GM21423 (cell line): ENCODE measurements around the gene MYO3B.

Experiments
- ATAC-seq: cut with Tn5 transposase; IDR thresholded peaks from one replicate; pipeline ENCODE4 v1.9.1; 2021; ENCODE audit warnings: mild to moderate bottlenecking, moderate library complexity; ENCODE audit not compliant: unreplicated experiment

MYO3B gene

DNA sequence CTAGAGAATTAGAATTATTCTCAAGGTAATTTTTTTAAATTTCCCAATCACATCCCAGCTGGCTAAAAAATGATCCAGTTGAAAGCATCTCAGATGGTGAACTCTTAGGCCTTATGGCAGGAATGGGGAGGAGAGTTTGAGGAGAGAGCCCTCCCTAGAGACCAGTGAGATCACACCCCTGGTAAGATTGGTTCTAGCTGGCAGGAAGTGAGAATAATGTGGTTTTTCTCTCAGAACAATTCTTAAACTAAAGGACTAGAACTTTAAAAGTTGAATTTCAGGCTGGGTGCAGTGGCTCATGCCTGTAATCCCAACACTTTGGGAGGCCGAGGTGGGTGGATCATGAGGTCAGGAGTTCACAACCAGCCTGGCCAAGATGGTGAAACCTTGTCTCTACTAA is 120.2 kb downstream of the MYO3B start:
- ATAC-seq = no peak

DNA sequence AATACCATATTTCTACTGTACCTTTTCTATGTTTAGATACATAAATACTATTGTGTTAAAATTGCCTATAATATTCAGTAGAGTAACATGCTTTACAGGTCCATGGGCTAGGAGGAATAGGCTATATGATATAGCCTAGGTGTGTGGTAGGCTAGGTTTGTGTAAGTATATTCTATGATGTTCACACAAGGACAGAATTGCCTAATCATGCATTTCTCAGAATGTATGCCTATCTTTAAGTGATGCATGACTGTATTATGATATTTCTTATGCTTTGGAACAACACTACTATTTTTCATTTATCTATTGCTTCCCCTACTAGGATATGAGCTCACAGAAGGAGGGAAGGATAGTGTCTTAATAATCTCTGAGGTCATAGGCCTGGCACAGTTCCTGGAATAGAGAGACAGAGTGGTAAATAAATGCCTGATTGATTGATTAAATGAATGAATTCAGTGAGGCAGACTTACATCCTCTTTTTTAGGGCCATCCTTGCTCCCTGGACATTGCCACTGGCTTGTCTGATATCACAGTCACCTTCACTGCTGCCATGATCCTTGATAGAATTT is 121.0 kb downstream of the MYO3B start:
- ATAC-seq = no peak

DNA sequence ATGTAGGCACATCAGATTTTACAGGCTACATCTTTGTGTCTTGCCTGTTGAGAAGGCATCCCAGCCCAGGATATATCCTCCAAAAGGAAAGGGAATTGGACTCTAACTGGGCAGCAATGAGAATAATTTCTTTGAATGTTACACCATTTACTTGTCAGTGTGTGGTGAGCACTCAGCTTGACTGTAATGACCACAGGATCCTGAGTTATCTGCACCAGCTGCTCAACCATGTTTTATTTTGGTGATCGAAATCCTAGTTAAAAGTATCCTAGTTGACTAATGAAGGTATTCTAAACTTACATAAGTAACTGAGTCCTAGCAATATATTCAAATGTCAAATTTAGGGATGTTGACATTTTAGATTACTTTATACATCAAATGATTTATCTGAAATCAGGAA is 123.0 kb downstream of the MYO3B start:
- no peak for ATAC-seq

GRCh38 chr2:170301626-170302025 is 123.7 kb downstream of the MYO3B start:
- ATAC-seq = no peak

- ATAC-seq = no peak
Observed at GRCh38 chr2:170305711-170306110, 127.8 kb downstream of the MYO3B start.

GRCh38 chr2:170306293-170306873 is 128.4 kb downstream of the MYO3B start:
- no peak for ATAC-seq

DNA sequence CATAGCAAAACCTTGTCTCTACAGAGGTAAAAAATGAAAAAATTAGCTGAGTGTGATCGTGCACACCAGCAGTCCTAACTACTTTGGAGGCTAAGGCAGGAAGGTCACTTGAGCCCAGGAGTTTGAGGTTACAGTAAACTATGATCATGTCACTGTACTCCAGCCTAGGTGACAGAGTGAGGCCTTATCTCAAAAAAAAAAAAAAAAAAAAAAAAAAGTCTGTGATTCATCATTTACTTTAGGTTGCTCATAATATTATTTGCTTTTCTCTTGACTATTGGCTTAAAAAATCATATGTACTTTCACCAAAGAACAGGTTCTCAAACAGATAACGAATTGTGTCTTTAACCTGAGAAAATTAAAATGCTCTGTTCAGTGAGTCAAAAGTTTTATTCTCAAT is 129.1 kb downstream of the MYO3B start:
- ATAC-seq = no peak

DNA sequence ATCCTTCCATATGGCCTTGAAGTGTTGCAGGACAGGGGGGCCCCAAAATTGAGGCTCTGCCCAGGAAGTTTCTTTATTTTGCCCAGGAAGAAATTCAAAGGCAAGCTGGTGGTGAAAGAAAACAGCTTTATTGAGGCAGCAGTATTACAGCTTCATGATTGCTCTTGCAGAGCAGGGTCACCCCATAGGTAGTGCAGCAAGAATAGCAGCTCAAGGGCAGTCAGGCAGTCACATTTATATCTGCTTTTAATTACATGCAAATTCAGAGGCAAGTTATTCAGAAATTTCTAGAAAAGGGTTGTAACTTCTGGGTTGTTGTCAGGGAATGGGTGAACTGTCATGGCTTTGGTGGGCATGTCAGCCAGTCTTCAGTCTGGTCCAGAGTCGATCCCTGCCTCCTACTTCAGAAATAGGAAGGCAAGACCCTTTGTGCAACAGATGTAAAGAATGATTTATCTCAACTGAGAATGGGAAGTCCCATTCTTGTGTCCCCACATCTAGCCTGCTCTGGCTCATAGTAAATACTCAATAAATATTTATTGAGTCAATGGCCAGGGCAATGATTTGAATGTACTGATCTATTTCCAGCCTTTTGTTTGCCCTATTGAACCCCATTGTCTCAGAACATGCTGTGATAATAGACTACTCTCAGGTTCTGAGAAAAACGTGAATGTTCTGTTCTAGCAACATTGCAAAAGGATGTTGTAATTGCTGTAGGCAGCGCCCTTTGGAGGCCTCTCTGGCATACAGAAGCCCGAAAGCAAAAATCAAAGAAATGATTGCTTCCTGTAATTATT is 129.8 kb downstream of the MYO3B start:
- no peak for ATAC-seq

GRCh38 chr2:170310876-170311502 is 133.0 kb downstream of the MYO3B start:
- no peak for ATAC-seq

GRCh38 chr2:170313347-170313991 is 135.5 kb downstream of the MYO3B start:
- ATAC-seq = no peak

DNA sequence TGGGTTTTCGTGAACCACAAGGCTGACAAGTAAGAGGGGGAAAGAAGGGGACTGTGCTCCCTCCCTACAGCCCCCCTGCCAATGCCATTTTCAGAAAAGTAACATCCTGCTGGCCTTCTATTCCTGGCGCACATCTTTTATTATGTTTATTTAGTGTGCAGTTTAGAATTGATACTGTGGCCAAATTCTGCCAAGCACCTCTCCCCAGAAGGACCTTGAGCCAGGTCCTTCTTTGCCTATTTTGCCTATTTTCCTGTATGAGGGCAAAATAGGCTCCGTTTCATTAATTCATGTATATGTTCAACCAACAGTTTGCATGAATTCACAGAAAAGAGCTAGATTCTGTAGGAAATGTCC is 136.0 kb downstream of the MYO3B start:
- ATAC-seq = no peak

GRCh38 chr2:170314744-170315447 is 136.9 kb downstream of the MYO3B start:
- ATAC-seq = no peak

- no peak for ATAC-seq
Observed at GRCh38 chr2:170320948-170321347, 143.0 kb downstream of the MYO3B start.

GRCh38 chr2:170321526-170321925 is 143.6 kb downstream of the MYO3B start:
- no peak for ATAC-seq

DNA sequence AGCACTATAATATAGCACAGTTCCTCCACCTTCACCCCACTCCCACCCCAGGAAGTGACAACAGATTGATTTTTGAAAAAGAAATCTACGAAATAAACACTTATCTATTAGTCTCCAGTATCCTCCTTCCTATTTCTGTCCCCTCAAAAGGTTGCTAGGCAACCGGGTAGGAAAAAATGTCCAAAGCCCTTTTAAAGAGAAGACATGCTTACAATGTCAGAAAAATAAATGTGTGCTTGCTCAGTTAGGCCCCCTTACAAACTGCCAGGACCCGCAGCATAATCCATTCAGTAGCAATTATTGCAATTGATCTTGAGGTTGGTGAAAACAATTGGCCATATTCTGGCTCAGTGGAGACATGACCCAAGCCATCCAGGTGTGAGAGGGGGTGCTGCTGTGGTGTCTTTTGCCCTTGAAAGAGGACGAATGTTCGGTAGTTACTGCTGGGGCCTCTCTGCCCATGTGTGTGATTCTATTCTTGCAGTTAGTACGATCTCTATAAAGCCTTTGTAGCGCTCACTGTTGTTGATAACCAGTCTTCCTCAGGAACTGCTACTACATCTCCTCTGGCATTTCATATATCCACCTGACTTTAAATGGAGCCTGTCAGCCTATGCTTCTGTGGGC is 144.3 kb downstream of the MYO3B start:
- no peak for ATAC-seq

GRCh38 chr2:170323743-170324142 is 145.8 kb downstream of the MYO3B start:
- ATAC-seq = no peak

DNA sequence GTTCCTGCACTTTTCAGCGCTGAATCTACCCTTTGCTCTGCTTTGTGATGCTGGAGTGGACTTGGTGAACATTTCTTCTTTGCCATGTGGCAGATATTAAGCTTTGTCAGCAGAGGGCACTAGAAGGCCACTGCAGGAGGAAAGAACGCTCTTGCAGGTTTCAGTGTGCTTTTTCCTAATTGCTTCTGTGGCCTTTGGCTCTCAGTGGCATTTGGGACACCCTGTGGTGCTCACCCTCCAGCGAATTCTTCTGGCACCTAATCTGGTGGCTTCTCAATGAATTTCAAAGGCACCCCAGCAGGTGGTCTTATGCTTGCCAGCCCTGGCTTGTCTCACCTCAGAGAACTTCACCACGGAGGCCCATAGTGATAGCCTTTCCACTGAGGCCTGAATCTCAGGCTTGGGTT is 146.7 kb downstream of the MYO3B start:
- no peak for ATAC-seq

- no peak for ATAC-seq
Observed at GRCh38 chr2:170330881-170331280, 152.9 kb downstream of the MYO3B start.

DNA sequence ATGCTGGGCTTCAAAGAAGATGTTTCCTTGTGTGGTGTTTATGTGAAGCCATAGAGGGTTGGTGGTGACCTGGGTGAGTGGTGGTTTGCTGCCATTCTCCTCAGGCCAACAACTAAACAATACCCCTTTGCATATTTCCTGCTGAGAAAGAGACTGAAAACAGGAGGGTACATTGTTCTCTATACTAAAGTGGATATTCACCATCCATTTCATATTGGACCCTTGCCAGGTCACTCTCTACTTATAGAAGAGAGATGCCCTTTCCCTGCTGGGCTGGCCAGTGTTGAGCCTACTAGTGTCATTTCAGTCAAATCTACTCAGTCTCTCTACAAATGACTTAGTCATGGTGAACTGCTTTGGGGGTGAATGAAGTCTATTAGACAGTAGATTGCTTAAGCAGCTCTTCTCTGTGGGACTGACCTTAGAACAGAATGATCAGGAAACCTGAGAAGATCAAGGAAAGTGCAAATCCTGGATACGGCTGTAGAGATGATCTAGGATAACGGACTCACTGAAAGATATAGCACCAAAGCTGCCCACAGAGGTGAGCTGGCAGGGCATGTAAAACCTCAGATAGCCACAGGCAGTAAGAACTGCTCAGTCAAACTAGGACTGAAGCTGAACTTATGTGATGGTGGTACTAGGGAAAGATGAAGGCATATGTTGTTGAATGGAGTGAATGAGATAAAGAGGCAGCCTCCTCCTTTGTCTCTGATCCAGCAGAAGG is 154.9 kb downstream of the MYO3B start:
- no peak for ATAC-seq

GRCh38 chr2:170335351-170335750 is 157.4 kb downstream of the MYO3B start:
- no peak for ATAC-seq
